GM18909 (cell line): ENCODE results near the gene CCDC73.
"Not testable (repeated sequence)": the region's sequence is repeated elsewhere in the genome, so short reads cannot be mapped to it uniquely, and the experiment has no call there.

Experiments used
- ATAC-seq: cut with Tn5 transposase; IDR thresholded peaks from one replicate; pipeline ENCODE4 v1.9.1; 2021; ENCODE audit warnings: mild to moderate bottlenecking; ENCODE audit not compliant: unreplicated experiment, poor library complexity

The CCDC73 gene

GRCh38 chr11:32708978-32709377 lies 85.5 kb downstream of the CCDC73 start:
- ATAC-seq, result not testable (repeated sequence)

GRCh38 chr11:32706985-32707741 lies 87.3 kb downstream of the CCDC73 start:
- ATAC-seq, result peak; percentile 93

GRCh38 chr11:32705309-32706033 lies 89.0 kb downstream of the CCDC73 start:
- ATAC-seq, result no peak

- ATAC-seq, result no peak
Measured at GRCh38 chr11:32704775-32705174, 89.7 kb downstream of the CCDC73 start.

GRCh38 chr11:32704261-32704660 lies 90.2 kb downstream of the CCDC73 start:
- no peak for ATAC-seq

GRCh38 chr11:32701616-32702015 lies 92.8 kb downstream of the CCDC73 start:
- no peak for ATAC-seq

- ATAC-seq, result no peak
Measured at GRCh38 chr11:32698579-32698978, 95.9 kb downstream of the CCDC73 start.

- no peak for ATAC-seq
Measured at GRCh38 chr11:32671051-32671450, 123.4 kb downstream of the CCDC73 start.

GRCh38 chr11:32659672-32660071 lies 134.8 kb downstream of the CCDC73 start:
- ATAC-seq, result no peak

GRCh38 chr11:32658639-32659406 lies 135.6 kb downstream of the CCDC73 start:
- ATAC-seq, result no peak

- no peak for ATAC-seq
Measured at GRCh38 chr11:32643526-32643925, 150.9 kb downstream of the CCDC73 start.

GRCh38 chr11:32641361-32641760 lies 153.1 kb downstream of the CCDC73 start:
- no peak for ATAC-seq

- ATAC-seq, result no peak
Measured at GRCh38 chr11:32635819-32636218, 158.6 kb downstream of the CCDC73 start.

- ATAC-seq, result no peak
Measured at GRCh38 chr11:32630844-32631243, 163.6 kb downstream of the CCDC73 start.

- ATAC-seq, result no peak
Measured at GRCh38 chr11:32616903-32617302, 177.6 kb downstream of the CCDC73 start.

GRCh38 chr11:32615422-32615821 lies 179.0 kb downstream of the CCDC73 start:
- ATAC-seq, result no peak

- no peak for ATAC-seq
Measured at GRCh38 chr11:32613500-32614151, 180.8 kb downstream of the CCDC73 start.

- ATAC-seq, result no peak
Measured at GRCh38 chr11:32610797-32611352, 183.6 kb downstream of the CCDC73 start.

GRCh38 chr11:32608826-32609225 lies 185.6 kb downstream of the CCDC73 start:
- not testable (repeated sequence) for ATAC-seq

GRCh38 chr11:32606220-32606619 lies 188.2 kb downstream of the CCDC73 start:
- ATAC-seq, result no peak
